ENCODE data around the gene KIF26A. TPM values are rescaled to one million over a fixed set of nuclear protein-coding genes. Genes with fewer than 3 reads are reported as not detected.
A peak's percentile ranks its signal among the peaks of the same experiment; 100 is the strongest.

Gene KIF26A
- total RNA-seq, 1 donor from 2014 or later, result 7.0 TPM

DNA sequence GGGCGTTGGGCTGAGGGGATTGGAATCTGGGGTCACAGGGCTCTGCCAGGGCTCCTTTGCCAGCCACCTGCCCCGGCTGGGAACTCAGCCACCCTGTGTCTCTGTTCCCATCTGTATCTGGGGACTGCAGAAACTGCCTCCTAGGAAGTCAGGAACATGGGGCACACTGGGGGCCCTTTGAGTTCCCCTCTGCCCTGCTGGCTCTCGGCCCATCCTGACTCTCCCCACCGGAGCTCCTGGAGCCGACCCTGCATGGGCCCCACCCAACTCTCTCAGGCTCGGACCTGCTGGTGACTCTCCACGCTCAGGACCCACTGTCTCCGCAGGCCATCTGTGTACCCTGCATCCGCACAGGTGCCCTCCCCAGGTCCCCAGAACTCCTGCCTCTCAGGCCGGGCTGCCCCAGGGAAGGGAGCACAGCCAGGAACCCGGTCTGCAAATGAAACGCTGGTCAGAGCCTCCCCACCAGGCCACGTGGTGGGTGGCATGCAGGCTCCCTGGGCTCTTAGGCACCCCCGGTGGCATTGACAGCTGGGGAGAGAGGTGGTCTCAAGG lies 82.8 kb downstream of the KIF26A start:
- TF ChIP-seq, protein P1, sequence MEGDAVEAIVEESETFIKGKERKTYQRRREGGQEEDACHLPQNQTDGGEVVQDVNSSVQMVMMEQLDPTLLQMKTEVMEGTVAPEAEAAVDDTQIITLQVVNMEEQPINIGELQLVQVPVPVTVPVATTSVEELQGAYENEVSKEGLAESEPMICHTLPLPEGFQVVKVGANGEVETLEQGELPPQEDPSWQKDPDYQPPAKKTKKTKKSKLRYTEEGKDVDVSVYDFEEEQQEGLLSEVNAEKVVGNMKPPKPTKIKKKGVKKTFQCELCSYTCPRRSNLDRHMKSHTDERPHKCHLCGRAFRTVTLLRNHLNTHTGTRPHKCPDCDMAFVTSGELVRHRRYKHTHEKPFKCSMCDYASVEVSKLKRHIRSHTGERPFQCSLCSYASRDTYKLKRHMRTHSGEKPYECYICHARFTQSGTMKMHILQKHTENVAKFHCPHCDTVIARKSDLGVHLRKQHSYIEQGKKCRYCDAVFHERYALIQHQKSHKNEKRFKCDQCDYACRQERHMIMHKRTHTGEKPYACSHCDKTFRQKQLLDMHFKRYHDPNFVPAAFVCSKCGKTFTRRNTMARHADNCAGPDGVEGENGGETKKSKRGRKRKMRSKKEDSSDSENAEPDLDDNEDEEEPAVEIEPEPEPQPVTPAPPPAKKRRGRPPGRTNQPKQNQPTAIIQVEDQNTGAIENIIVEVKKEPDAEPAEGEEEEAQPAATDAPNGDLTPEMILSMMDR (IDR thresholded peaks at IDR 0.05; ENCODE audit: unreplicated experiment), result no peak
- H3K9me3 Mint-ChIP-seq (ENCODE audit: low read depth), result no peaks in the 10 kb centered on the region
- DNase-seq (ENCODE audit: low spot score, unreplicated experiment), result no peak
- no peak overlapping the region for H3K27ac Mint-ChIP-seq
- H3K4me1 Mint-ChIP-seq (ENCODE audit: low read depth), result peaks cover 24% of the 10 kb centered on the region
- H3K27me3 Mint-ChIP-seq, result peaks cover 16% of the 10 kb centered on the region
- H3K36me3 Mint-ChIP-seq (ENCODE audit: insufficient read depth), result no peaks in the 10 kb centered on the region
- no peak overlapping the region for H3K4me3 Mint-ChIP-seq (ENCODE audit: low read depth)

DNA sequence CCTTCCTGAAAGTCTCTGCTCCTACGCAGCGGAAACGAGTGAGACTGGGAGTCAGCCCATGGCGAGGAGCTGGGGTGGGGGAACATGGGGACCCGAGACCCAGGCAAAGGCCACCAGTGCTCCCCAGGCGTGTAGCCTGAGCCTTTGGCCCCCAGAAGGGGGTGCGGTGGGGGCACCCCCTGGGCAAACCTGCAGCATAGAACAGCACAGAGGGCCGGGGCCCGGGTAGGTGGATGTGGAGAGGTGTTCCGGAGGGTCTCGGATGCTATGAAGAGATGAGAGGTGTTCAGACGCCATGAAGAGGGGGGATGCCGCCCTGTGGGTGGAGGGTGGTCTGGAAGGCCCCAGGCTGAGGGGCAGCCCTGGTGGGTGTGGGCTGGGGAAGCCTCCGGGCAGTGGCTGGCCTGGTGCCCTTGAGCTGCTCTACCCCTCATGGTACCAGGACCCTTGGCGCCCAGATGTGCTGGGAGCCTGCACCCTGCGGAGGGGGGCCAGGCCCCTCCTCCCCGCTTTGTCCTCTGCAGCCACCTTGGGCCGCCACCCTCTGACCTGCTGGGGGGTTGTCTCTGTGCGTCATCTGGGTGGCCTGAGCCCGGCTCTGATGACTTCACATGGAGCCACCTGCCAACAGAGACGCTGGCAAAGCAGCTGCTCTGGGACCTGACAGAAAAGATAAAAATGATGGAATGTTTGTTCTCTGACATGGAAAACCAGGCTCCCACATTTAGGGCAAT lies 83.4 kb downstream of the KIF26A start:
- Mint-ChIP-seq H3K9me3 (ENCODE audit: low read depth) (no peaks in the 10 kb centered on the region), H3K4me1 (ENCODE audit: low read depth) (peaks cover 24% of the 10 kb centered on the region), H3K4me3 (ENCODE audit: low read depth) (no peak overlapping the region), H3K27ac (no peak overlapping the region), H3K27me3 (peaks cover 16% of the 10 kb centered on the region), H3K36me3 (ENCODE audit: insufficient read depth) (no peaks in the 10 kb centered on the region)
- no peak for DNase-seq (ENCODE audit: low spot score, unreplicated experiment)
- TF ChIP-seq, protein P1 (IDR thresholded peaks at IDR 0.05; ENCODE audit: unreplicated experiment), result no peak

DNA sequence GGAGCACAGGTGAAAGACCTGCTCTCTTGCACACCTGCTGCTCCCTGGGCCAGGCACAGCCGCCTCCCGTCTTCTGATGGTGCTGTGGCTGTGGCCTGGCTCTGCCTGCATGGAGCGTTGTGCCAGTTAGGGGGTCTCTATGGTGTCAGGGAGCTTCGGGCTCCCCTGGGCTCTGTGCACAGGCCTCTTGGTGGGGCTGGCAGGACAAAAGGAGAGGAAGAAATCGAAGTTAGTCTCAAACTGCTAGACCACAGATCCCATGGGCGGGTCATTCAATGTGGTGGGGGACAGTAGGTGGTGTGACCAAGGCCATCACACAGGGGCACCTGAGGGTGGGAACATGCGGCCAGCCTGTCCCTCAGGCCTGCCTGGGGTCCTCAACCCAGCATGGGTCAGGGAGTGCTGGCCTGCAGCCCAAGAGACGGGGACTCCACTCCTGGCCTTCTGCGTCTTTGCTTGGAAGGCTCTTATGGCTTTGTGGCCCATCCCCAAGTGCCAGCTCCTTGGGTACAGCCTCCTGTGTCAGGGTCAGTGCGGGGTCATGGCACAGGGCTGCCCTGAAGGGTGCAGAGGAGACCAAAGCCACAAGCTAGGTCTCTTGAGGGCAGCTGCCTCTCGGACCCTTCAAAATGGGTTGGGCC lies 84.1 kb downstream of the KIF26A start:
- Mint-ChIP-seq H3K4me1 (ENCODE audit: low read depth) (peaks cover 24% of the 10 kb centered on the region), H3K4me3 (ENCODE audit: low read depth) (no peak overlapping the region), H3K27me3 (peaks cover 16% of the 10 kb centered on the region), H3K9me3 (ENCODE audit: low read depth) (no peaks in the 10 kb centered on the region), H3K36me3 (ENCODE audit: insufficient read depth) (no peaks in the 10 kb centered on the region), H3K27ac (peak overlapping the region; percentile 71)
- TF ChIP-seq, protein P1 (IDR thresholded peaks at IDR 0.05; ENCODE audit: unreplicated experiment), result no peak
- no peak for DNase-seq (ENCODE audit: low spot score, unreplicated experiment)

DNA sequence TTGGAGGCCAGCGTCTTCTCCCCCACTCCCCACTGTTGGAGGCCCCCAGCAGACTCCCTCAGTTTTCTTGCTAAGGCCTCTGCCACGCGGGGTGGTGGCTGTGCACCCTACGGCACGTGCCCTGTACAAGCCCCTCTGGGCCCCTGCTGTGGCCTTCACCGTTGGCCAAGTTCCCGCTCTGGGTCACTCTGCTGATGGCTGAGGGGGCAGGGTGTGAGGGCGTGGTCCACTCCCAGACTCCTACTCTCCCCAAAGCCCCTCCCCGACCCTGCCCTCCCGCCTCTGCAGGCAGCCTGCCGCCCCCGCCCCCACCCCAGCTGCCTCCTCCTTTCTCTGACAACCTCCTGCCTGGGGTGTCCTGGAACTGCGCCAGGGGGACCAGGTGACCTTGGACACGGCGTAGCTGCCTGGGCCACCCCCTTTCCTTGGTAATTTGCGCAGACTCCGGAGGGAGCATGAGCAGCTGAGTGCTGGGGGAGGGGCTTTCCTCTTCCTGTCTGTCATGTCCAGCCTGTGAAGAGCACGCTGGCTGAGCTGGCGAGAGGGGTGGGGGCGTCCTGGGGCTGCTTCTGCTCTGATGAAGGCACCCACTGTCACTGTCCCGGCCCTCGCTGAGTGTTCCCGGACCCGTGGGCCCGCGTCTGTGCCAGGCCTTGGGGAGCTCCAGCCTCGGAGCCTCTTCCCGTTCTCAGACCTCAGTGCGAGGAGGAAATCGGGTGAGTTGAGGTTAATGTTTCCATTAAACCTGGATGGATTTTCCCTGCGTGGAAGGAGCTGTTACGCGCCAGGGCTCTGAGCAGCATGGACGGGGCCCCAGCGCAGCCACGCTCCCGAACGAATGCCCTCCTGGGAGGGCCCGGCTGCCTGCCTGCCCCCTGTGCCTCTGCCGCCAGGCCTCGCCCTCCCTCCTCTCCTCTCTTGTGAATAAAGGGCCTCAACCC lies 85.0 kb downstream of the KIF26A start:
- Mint-ChIP-seq H3K36me3 (ENCODE audit: insufficient read depth) (no peaks in the 10 kb centered on the region), H3K4me1 (ENCODE audit: low read depth) (peaks cover 24% of the 10 kb centered on the region), H3K9me3 (ENCODE audit: low read depth) (no peaks in the 10 kb centered on the region), H3K4me3 (ENCODE audit: low read depth) (no peak overlapping the region), H3K27me3 (peaks cover 16% of the 10 kb centered on the region), H3K27ac (no peak overlapping the region)
- TF ChIP-seq, protein P1 (IDR thresholded peaks at IDR 0.05; ENCODE audit: unreplicated experiment), result no peak
- no peak for DNase-seq (ENCODE audit: low spot score, unreplicated experiment)

DNA sequence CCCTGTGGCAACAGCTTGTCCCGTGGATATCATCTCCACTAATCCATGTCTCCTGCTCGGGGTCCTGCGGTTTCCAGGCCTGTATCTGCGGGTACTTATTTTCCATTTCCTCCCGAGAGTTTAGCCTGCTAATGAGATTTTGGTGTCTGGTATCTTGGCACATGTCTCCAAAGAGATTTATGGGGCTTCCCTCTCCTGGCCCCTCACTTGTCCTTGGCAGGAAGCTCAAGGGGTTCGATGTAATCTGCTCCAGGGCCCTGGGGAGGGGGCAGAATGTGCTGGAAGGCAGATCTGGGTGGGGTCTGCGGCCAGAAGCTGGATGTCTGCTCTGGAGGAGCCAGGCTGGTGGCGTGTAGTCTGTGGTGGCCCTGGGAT lies 85.7 kb downstream of the KIF26A start:
- no peaks in the 10 kb centered on the region for H3K36me3 Mint-ChIP-seq (ENCODE audit: insufficient read depth)
- peak overlapping the region; percentile 20 for H3K27ac Mint-ChIP-seq
- H3K9me3 Mint-ChIP-seq (ENCODE audit: low read depth), result no peaks in the 10 kb centered on the region
- no peak for DNase-seq (ENCODE audit: low spot score, unreplicated experiment)
- TF ChIP-seq, protein P1 (IDR thresholded peaks at IDR 0.05; ENCODE audit: unreplicated experiment), result no peak
- H3K4me3 Mint-ChIP-seq (ENCODE audit: low read depth), result no peak overlapping the region
- H3K4me1 Mint-ChIP-seq (ENCODE audit: low read depth), result peaks cover 20% of the 10 kb centered on the region
- peaks cover 11% of the 10 kb centered on the region for H3K27me3 Mint-ChIP-seq

Measured in progenitor cell of endocrine pancreas (in vitro differentiated cells).